Measurements from ENCODE around the gene ANXA2R. TPM values are rescaled to one million over a fixed set of nuclear protein-coding genes. Genes with fewer than 3 reads are reported as not detected.

Gene ANXA2R
- total and polyA plus RNA-seq, 4 donors = 0.49 to 2.0 (median 0.71) TPM

GRCh38 chr5:43068037-43068436 lies 27.9 kb upstream of the ANXA2R start:
- Histone ChIP-seq H3K27ac (ENCODE audit: low read depth in 1 of 2, low read length in 2 of 2) (no peak overlapping the region), H3K27me3 (ENCODE audit: control insufficient read depth in 4 of 4, insufficient read depth in 4 of 4, low read length in 3 of 4) (no peaks in the 10 kb centered on the region), H3K4me1 (ENCODE audit: control insufficient read depth in 4 of 4, insufficient read depth in 4 of 4, low read length in 3 of 4) (peaks cover 2 to 25% (median 17%) of the 10 kb centered on the region in 4 donors), H3K36me3 (ENCODE audit: control insufficient read depth in 4 of 4, insufficient read depth in 3 of 4, low read depth in 1 of 4, low read length in 3 of 4) (peaks cover 0 to 11% (median 8%) of the 10 kb centered on the region in 4 donors), H3K4me3 (ENCODE audit: low read depth in 1 of 3, low read length in 3 of 3) (peak overlapping the region; percentile 3 to 82 (median 74)), H3K9me3 (ENCODE audit: control insufficient read depth in 4 of 4, low read length in 3 of 4) (no peaks in the 10 kb centered on the region), H3K9ac (ENCODE audit: low read depth in 1 of 2, low read length in 2 of 2) (peak overlapping the region; percentile 17 to 98)
- 79% methylated on average over 2 of the region's 2 CpGs for WGBS
- DNase-seq (ENCODE audit: low spot score) = no peak
- no peak for TF ChIP-seq ZBTB33 (IDR thresholded peaks at IDR 0.05)
- no peak for TF ChIP-seq HNF4A (conservative IDR thresholded peaks at IDR 0.05)
- TF ChIP-seq EGR1 (IDR thresholded peaks at IDR 0.05; ENCODE audit: low read depth in 2 of 2) = no peak
- no peak for TF ChIP-seq JUND (IDR thresholded peaks at IDR 0.05)
- no peak for TF ChIP-seq ATF3 (IDR thresholded peaks at IDR 0.05)
- no peak for TF ChIP-seq GABPA (IDR thresholded peaks at IDR 0.05 in 1 of 2, conservative IDR thresholded peaks at IDR 0.05 in 1 of 2)
- no peak for TF ChIP-seq REST (IDR thresholded peaks at IDR 0.05)
- no peak for TF ChIP-seq NR2F2 (IDR thresholded peaks at IDR 0.05)
- no peak for TF ChIP-seq RXRA (IDR thresholded peaks at IDR 0.05)
- no peak for TF ChIP-seq YY1 (IDR thresholded peaks at IDR 0.05)
- no peak for TF ChIP-seq HNF4G (IDR thresholded peaks at IDR 0.05)
- TF ChIP-seq RAD21 (IDR thresholded peaks at IDR 0.05) = no peak
- no peak for TF ChIP-seq TAF1 (conservative IDR thresholded peaks at IDR 0.05)
- TF ChIP-seq SP1 (IDR thresholded peaks at IDR 0.05) = no peak

- Histone ChIP-seq H3K4me1 (ENCODE audit: control insufficient read depth in 4 of 4, insufficient read depth in 4 of 4, low read length in 3 of 4) (peaks cover 2 to 25% (median 17%) of the 10 kb centered on the region in 4 donors), H3K27ac (ENCODE audit: low read depth in 1 of 2, low read length in 2 of 2) (peak overlapping the region; percentile 95 to 98), H3K27me3 (ENCODE audit: control insufficient read depth in 4 of 4, insufficient read depth in 4 of 4, low read length in 3 of 4) (no peaks in the 10 kb centered on the region), H3K4me3 (ENCODE audit: low read depth in 1 of 3, low read length in 3 of 3) (peak overlapping the region; percentile 74 to 91 (median 82)), H3K9ac (ENCODE audit: low read depth in 1 of 2, low read length in 2 of 2) (peak overlapping the region; percentile 98 to 100), H3K36me3 (ENCODE audit: control insufficient read depth in 4 of 4, insufficient read depth in 3 of 4, low read depth in 1 of 4, low read length in 3 of 4) (peaks cover 0 to 11% (median 8%) of the 10 kb centered on the region in 4 donors), H3K9me3 (ENCODE audit: control insufficient read depth in 4 of 4, low read length in 3 of 4) (no peaks in the 10 kb centered on the region)
- 1% methylated on average over 45 of the region's 45 CpGs for WGBS
- peak; percentile 95 for DNase-seq (ENCODE audit: low spot score)
- no peak for TF ChIP-seq CTCF (IDR thresholded peaks at IDR 0.05; ENCODE audit: low read depth, low read length, missing input control)
- peak; percentile 71 for TF ChIP-seq ZBTB33 (IDR thresholded peaks at IDR 0.05)
- peak; percentile 23 to 35 for TF ChIP-seq JUND (IDR thresholded peaks at IDR 0.05)
- TF ChIP-seq RXRA (IDR thresholded peaks at IDR 0.05) = peak; percentile 1 to 38
- TF ChIP-seq GABPA (IDR thresholded peaks at IDR 0.05 in 1 of 2, conservative IDR thresholded peaks at IDR 0.05 in 1 of 2) = peak; percentile 67 to 87
- TF ChIP-seq HNF4G (IDR thresholded peaks at IDR 0.05) = no peak
- peak; percentile 54 for TF ChIP-seq SP1 (IDR thresholded peaks at IDR 0.05)
- TF ChIP-seq FOXA1 (IDR thresholded peaks at IDR 0.05) = peak; percentile 29
- no peak for TF ChIP-seq EGR1 (IDR thresholded peaks at IDR 0.05; ENCODE audit: low read depth in 2 of 2)
- peak; percentile 28 to 30 for TF ChIP-seq HNF4A (conservative IDR thresholded peaks at IDR 0.05)
- TF ChIP-seq MAX (IDR thresholded peaks at IDR 0.05) = peak; percentile 82
These were observed 27.0 kb upstream of the ANXA2R start for GRCh38 chr5:43066799-43067741.

All from liver (tissue), 9 donors.